Globus pallidus (tissue), 1 donor: Measurements from ENCODE around the gene PRSS56.

Experiments
- DNase-seq: peaks from one replicate; pipeline ENCODE4 v3.0.0-alpha.2; 2015; ENCODE audit warnings: low spot score

Gene PRSS56

DNA sequence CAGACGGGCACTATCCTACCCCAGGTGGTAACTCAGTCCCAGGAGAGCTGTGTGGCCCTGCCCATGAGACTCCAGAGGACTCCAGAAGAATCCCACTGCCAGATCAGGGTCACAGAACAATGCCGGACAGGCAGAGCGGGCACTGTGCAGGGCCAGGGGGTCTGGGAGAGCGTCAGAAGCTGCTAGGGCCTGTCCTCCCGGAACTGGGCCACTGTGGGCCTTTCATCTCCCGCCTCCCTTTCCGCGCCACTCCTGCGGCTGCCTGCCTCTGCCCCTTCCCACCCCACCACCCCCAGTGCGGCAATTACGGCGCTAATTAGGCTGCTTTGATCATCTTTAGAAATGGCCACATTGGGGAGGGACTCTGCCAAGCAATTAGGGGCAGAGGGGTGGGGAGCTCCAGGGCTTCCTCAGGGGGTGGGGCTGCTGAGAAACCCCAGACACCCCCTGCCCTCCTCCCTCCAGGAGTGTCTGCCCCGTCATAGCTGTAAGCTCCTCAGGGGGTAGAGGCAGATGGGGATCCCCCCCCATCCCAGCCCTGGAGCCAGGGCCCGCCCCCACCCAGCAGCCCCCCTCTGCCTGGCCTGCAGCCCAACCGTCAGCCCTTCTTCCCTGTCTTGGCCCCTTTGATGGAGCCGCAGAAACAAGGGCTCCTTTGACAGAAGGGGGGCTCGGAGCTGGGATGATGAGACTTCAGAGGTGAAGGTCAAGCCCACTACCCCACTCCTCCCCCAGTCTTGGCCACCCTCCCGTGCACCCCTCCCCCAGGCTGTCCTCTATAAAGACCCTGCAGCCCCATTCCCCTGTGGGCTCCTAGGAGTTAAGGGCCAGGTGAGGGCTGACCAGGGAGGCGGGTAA, at the start of gene PRSS56:
PRSS56 (plus strand) TSS at position 808 of the 858 bp plus-strand sequence. CDS start 211 bp downstream, outside the sequence.
- DNase-seq = no peak

DNA sequence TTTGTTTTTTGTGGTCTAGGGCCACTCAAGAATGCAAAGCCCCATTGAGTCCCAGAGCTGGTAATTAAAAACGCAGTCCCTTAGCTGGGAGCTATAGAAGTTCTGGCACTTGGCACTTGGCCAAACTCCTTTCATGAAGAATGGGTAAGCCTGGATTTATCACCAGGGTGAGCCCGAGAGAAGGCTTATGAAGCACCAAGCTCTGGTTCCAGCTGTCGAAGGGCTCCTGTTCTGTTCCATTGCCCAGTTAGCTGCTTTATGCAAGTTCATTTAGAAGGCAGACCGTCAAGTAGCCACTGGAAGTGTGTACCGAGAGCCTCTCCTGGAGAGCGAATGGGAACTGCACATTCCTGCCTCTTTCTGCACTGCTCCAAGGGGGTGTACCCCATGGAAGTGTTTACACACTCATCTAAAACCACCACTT, 46.7 kb upstream of the PRSS56 start:
- no peak for DNase-seq

DNA sequence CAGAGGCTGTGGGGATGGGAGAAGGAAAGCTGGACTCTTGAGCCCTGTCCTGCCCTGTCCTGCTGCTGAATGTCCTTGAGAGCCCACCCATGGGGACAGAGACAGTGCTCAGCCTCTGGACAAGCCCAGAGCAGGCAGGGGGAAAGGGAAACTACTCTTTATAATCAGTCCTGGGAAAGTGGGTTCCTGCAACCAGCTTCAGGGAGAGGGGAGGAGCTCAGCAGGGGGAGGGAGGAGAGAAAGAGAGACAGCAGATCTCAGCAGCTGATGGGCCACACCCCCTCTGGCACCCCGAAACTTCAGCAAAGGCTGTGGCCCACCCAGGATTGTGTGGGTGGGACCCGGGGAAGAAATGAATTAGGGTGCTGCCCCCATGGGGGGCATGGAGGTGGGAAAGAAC, 44.1 kb upstream of the PRSS56 start:
- no peak for DNase-seq

DNA sequence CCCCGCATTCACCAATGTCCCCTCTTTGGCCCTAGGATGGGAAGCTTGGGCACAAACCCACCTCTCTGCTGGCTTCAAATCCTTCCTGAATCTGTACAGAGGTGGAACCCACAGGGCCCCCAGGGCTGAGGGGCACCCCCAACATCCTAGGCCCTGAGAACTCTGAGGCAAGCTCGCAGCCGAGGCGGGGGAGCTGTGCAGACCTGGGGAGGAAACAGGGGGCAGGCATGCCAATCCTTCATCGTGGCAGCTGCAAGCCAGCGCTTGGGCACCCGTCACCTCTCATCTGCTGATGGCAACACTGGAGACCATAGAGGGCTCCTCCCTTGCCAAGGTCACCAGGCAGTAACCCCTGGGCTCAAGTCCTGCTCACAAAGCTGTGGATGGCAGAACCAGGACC, 43.4 kb upstream of the PRSS56 start:
- DNase-seq = no peak

DNA sequence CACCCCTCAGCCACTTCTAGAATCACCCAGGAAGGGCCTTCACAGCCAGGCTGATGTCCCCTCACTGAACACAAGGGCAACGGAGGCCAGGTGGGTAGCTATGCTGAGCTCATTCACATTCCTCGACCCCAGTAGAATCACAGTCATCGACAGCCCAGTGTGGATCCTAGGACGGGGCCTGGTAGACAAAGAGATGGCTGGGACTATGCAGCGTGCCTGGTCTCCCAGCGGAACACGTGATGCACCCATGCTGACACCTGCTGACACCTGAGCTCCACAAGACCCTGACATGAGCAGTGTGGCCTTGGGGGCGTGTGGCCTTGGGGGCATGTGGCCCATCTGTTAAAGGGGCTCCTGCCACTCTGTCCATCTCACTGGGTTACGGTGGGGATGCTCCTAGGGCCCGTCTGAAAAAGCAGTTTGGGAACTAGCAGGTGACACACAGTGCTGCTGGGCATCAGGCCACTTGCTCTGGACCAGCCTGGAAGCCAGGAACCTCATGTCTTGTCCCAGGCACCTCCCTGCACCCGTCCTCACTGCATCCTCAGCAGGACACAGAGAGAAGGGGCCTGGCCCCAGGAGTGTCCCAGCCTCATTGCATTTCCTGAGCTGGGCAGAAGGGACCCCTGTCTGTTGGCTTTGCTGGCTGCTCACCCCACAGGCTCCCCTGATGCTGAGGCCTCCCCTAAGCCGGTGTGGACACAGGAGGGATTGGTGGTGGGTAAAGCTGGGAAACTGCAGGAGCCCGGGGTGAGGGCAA, 42.3 kb upstream of the PRSS56 start:
- no peak for DNase-seq

DNA sequence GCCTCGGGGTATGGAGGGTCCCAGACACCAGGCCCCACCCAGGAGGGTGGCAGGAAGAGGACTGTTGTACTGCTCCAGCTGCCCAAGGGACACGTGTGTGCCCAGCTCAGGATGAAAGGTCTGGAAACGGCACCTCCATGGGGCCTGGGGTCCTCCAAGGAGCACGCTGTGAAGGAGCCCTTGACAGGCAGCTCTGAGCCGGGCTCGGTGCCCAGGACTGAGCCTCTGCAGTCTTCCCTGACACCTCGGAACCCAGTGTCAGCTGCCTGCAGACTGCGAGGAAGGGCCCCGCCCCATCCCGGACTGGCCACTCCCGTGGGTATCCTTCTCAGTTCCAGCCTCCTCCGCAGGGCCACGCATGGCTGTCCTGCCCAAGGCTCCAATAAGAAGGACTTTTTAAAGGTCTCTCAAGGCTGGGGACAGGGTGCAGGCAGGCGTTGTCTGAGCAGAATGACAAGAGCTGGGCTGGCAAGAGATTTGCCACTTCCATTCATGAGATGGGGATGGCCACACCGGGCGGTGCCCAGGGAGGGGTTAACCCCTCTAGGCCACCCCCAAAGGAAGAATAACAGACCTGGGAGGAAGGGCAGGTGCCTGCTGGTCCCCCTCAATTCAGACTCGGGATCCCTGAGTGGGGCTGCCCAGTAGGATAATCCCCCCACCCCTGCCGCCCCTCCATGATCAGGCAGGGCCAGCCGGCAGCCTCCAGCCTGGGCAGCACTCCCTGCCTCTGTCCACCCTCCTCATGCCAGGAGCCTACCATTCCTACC, 41.4 kb upstream of the PRSS56 start:
- DNase-seq = no peak

DNA sequence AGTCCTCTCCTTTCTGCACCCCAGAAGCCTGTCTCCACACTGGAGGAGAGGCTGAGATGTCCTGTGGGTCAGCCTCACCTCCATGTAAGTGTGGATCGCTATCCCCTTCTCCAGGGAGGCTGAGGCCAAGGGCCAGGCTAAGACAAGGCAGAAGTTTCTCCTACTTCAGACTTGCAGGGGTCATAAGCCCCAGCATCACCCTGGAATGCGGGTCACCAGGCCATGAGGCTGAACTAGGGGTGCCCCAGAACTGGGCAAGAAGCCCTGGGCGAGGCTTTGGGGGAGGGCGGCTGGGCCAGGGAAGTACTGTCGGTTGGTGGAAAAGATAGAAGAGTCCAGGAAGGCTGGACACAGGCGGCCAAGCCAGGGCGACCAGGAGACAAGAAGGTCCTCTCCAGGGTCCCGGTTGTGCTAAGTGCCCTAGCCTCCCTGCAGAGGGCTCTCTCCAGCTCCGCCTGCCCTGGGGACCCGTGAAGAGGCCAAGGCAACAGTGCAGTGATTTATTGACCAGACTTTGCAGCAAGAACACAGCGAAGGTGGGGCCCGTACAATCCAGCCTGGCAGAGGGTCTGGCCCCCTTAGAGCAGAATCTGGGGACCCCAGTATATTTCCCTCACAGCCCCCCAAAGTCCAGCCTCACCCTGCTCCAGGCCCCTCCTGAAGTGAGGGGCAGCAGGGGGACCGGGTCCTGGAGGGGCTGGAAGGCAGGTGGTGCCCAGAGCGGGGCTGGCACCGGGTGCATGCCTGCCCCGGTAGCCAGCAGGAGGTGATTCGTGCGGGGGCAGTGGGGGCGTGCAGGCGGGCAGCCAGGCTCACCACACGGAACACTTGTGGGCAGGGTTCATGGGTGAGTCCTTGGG, 40.6 kb upstream of the PRSS56 start:
- DNase-seq = no peak

DNA sequence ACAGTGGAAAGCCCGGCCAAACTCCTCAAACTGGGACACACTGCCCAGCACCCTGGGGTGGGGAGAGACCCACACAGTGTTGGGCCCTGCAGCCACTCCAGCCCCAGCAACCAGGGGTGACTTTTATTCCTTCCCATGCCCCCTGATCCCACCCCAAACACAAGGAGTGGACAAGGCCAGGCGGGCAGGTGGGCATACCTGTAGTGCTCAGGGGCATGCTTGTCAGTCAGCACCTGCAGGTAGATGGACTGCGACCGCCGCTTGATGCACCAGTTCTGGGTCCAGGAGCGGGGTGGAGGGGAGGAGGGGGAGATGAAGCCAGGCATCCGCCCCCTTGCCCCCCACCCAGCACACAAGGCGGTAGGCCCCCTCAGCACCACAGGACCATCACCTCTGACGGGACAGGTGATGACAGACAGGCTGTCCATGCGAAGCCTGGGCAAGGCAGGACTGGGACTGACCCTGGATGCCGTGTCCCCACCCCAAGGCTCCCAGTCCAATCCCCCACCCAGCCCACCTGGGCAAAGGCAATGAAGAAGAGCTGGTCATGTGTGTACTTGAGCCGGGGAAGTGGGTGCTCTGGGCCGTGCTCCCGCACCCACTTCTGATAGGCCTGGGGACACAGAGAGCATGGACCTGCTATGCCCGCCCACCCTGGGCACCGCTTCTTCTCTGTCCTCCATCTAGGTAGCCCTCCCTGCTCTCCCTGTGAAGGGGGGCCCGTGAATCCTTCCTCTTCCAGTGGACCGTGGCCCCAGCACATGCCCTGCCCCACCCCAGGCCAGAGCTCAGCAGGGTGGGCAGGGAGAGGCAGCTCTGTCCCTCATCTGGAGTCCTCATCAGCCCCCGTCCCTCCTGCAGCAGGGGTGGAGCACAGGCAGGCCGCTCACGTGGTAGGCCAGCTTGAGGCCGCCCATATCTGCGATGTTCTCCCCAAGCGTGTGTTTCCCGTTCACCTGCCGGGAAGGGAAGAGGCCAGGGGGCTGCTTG, 39.7 kb upstream of the PRSS56 start:
- DNase-seq = no peak

DNA sequence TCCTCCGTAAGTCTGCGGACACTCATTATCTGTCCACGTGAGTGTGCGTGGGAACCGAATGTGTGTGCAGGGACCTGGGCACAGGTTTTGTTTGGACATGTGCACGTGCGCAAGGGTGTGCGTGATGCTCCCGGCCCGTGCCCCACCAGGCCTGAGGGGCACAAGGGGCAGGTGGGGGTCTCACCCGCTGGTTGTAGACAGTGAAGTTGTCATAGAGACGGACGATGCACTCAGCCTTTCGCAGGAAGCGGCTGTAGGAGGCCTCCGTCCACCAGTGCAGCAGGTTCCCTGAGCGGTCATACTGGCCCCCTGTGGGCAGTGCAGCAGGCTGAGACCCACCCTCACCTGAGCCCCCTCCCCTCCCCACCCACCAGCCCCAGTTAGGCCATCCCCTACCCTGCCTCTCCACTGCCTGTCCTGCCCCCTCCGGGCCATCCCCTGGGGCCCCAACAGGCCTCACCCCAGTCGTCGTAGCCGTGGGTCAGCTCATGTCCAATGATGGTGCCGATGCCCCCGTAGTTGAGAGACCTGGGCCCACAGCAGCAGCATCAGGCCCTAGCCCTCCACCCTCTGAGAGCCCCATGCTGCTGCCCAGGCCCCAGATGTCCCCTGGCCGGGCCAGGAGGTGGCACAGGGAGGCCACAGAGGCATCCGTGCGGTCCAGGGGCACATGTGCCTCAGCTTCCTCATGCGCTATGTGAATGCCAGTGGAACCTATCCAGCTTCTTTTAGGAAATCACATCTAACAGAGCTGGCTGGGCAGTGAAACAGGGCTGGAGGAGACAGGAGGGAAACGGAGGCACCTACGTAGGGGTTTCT, 38.7 kb upstream of the PRSS56 start:
- DNase-seq = no peak

DNA sequence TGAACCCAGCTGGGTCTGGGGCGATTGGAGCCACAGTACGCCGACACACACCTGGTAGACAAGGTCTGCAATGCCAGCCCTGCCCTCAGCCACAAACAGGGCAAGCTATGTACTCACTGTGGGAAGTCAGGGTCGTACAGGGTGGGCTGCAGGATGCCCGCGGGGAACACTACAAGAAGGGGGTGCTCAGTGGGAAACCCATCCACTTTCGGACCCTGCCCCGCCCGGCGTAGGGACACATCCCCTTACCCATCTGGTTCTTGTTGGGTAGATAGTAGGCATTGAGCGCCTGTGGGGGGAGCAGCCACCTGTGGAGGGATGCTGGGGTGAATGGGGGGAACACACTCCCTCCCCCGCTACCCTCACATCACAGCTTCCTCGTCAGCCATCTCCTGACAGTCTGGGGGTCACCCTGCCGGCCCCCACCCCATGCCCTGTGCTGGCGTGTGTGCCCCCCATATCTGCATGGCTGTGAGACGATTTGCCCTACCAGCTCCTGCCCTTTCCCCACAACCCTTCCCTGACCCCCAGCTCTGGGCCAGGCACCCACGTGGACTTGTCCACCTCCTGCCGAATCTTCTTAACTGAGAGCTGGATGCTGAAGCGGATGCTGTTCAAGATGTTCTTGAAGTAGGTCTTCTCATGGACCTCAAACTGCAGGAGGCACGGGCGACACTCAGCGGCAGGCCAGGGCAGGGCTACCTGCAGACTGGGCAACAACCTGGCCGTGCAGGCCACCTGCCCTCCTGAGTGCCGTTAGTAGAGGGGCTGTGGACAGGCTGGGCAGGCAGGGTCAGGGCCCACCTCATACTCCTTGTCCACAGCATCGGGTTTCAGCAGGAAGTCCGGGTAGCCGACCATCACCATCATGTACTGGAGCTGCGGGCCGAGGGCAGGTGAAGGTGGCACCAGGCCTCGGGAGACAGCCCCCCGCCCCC, 37.6 kb upstream of the PRSS56 start:
- no peak for DNase-seq

DNA sequence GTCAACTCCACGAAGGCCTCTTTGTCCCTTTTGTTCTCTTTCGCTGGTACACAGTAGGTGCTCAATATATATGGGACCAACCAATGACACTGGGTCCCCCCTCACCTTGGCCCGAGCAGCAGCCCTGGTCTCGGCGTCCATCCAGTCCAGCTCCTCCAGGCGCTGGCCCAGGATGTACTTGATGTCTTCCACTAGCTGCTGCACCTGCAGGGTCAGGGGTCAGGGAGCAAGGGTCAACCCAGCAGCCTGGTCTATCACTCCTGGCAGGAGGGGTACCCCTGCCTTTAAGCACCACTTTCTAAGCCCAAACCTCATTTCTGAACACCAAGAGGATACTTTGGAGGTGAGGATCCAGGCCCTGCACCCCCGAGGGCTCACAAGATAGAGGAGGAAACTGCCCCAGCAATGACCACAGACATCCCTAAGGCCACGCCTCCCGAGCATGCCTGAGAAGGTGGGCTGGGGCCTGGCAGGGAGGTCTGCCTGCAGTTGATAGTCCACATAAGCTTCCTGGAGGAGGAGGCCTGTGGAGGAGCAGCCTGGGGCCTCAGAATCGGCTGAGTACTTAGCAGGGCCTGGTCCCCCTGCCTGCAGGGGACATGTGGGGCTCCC, 36.8 kb upstream of the PRSS56 start:
- DNase-seq = no peak

DNA sequence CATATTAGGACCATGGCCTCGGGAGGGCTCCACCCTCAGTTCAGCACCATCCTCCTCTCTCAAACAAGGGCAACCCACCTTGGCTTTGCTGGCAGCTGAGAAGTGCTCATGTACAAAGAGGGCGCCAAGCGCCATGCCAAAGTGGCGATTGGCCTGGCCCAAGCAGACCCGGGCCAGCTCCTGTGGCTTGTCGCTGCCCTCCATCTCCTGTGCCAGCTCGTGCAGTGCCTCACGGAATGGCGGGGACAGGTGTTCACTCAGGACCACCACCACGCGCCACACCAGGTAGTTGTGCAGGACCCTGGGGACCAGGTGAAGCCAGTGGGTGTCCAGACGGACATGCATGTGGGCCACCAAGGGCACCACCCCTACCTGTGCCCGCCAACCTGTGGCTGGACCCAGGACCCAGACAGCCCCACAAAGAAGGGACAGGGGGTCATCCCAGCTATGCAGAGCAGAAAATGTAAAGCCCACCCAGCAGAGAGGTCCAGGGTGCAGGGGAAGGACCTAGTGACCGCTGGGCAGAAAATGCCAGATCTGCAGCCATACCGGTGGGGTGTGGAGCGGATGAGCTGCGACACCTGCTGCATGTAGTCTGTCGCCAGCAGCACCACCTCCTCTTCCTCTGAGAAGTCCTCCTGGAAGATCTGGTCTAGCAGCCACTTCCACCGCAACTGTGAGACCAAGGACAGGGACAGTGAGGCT, 36.1 kb upstream of the PRSS56 start:
- no peak for DNase-seq

DNA sequence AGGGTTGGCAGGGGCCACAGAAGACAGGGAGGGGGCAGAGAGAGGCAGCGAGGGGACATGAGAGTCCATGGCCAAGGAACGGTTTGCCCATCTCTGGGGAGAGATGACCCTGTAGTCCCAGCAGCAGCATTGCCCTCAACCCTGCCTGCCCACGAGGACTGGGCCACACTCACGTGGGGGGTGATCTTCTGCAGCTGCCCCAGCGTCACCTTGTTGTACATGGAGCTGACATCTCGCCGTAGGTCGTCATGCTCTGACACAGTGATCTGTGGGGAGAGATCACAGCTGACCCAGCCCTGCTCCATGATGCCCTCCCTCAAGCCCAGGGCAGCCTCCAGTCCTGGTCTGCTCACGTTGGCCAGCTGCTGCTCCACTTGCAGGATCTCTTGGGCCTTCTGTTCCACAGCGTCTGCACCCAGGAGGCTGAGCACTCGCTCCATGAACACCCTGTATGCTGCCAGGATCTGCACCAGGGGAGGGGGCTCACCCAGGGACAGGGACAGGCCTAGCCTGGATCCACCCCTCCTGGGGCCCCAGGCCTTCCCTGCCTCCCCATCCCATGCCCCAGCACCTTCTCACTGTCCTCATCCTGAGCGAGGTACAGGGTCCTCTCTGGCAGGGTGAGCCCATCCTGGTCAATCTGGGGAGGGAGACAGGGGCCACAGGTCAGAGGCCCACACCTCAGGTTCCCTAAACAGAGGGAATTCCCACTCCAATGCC, 35.4 kb upstream of the PRSS56 start:
- no peak for DNase-seq

DNA sequence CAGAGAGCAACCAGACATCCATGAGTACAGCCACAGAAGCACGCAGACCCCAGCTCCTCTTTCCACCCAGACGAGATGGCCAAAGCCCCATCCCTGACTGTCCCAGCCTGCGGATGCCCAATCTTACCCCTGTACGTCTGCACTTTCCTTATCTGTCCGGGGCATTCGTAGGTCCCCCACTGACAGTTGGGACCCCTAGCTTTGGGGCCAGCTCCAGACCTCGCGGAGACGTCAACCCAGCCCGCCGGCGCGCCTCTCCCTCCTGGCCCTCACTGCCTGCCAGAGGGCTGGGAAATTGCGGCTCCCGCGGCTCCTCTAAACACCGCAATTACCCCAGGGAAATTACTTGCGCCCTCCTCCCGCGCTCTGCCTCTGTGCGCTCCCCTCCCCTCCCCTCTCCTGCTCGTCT, 34.8 kb upstream of the PRSS56 start:
- no peak for DNase-seq

DNA sequence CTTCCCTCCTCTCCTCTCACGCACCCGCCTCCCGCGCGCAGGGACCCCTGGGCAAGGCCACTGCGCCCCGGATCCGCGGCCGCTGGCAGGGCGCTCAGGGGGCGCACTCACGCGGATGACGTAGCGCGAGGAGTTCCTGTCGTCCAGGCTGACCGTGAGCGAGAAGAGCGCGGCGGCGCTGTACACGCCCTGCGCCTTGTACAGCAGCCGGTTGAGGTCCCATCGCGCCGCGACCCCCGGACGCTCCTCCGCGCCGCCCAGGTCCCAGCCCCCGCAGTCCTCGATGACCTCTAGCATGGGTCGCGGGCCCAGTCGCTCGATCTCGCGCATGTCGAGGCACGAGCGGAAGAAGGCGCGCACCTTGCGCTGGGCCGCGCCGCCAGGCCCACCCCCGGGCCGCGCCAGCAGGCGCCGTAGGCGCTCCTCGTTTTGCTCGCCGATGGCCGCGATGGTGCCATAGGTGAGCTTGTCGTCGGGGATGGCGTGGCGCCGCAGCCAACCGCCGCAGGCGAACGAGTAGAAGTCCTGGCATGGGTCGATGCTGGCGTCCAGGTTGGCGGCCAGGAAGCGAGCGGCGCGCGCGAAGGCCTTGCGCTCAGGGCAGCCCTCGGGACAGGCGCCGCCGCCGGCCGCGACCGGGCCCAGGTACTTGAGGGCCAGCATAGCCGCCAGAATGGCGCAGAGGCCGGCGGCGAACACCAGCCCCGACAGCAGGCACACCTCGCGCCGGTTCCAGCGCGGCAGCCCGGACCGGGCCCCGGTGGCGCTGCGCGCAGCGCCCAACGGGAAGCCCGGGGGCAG, 34.2 kb upstream of the PRSS56 start:
- no peak for DNase-seq
